Progenitor cell of endocrine pancreas (in vitro differentiated cells): Measurements from ENCODE around the gene ANKRD6. TPM values are rescaled to one million over a fixed set of nuclear protein-coding genes. Genes with fewer than 3 reads are reported as not detected.

Experiments used
- DNase-seq: peaks from one replicate; pipeline ENCODE4 v3.0.0; 2021; ENCODE audit warnings: low spot score; ENCODE audit not compliant: unreplicated experiment
- H3K27ac Mint-ChIP-seq: 2 replicates; pipeline ENCODE4 v1.8.0; 2021; ENCODE audit warnings: mild to moderate bottlenecking, moderate library complexity, mixed read lengths
- H3K27me3 Mint-ChIP-seq: 2 replicates; pipeline ENCODE4 v1.8.0; 2021; ENCODE audit warnings: mixed read lengths
- H3K36me3 Mint-ChIP-seq: 2 replicates; pipeline ENCODE4 v1.8.0; 2022; ENCODE audit warnings: mixed read lengths; ENCODE audit not compliant: insufficient read depth
- H3K4me1 Mint-ChIP-seq: 2 replicates; pipeline ENCODE4 v1.8.0; 2021; ENCODE audit warnings: low read depth, mixed read lengths
- H3K4me3 Mint-ChIP-seq: 2 replicates; pipeline ENCODE4 v1.8.0; 2021; ENCODE audit warnings: low read depth, mild to moderate bottlenecking, moderate library complexity, mixed read lengths
- H3K9me3 Mint-ChIP-seq: 2 replicates; pipeline ENCODE4 v1.8.0; 2021; ENCODE audit warnings: low read depth, mixed read lengths
- CTCF ChIP-seq: fragments of 200-600 bp; sonication (generic); IDR thresholded peaks from one replicate; pipeline ENCODE4 v1.5.0; 2021; ENCODE audit warnings: antibody characterized with exemption, mild to moderate bottlenecking; ENCODE audit not compliant: unreplicated experiment
- total RNA-seq: library from RNA; stranded (reverse); gene quantifications from 2 replicates; pipeline ENCODE4 v1.2.1, GENCODE V29; 2021

The ANKRD6 gene
- total RNA-seq, 1 donor from 2014 or later = 32.4 TPM

- H3K27ac Mint-ChIP-seq = no peak overlapping the region
- DNase-seq = no peak
- H3K4me1 Mint-ChIP-seq = peaks cover 25% of the 10 kb centered on the region
- no peak overlapping the region for H3K4me3 Mint-ChIP-seq
- no peaks in the 10 kb centered on the region for H3K9me3 Mint-ChIP-seq
- TF ChIP-seq CTCF = no peak
- H3K27me3 Mint-ChIP-seq = peaks cover 3% of the 10 kb centered on the region
- H3K36me3 Mint-ChIP-seq = peaks cover 2% of the 10 kb centered on the region
Measured at GRCh38 chr6:89566008-89566800, 133.3 kb downstream of the ANKRD6 start.

GRCh38 chr6:89566930-89567629 is 134.1 kb downstream of the ANKRD6 start:
- peaks cover 23% of the 10 kb centered on the region for H3K4me1 Mint-ChIP-seq
- no peak for TF ChIP-seq CTCF
- DNase-seq = no peak
- H3K27ac Mint-ChIP-seq = no peak overlapping the region
- H3K9me3 Mint-ChIP-seq = no peaks in the 10 kb centered on the region
- peaks cover 3% of the 10 kb centered on the region for H3K27me3 Mint-ChIP-seq
- peaks cover 2% of the 10 kb centered on the region for H3K36me3 Mint-ChIP-seq
- no peak overlapping the region for H3K4me3 Mint-ChIP-seq

- DNase-seq = no peak
- Mint-ChIP-seq H3K36me3 (peaks cover 2% of the 10 kb centered on the region), H3K9me3 (no peaks in the 10 kb centered on the region), H3K27me3 (no peaks in the 10 kb centered on the region), H3K4me1 (peaks cover 19% of the 10 kb centered on the region), H3K27ac (peak overlapping the region; percentile 77), H3K4me3 (no peak overlapping the region)
- no peak for TF ChIP-seq CTCF
Measured at GRCh38 chr6:89567630-89568390, 134.9 kb downstream of the ANKRD6 start.

- DNase-seq = no peak
- Mint-ChIP-seq H3K4me1 (peaks cover 9% of the 10 kb centered on the region), H3K4me3 (no peak overlapping the region)
Measured at GRCh38 chr6:89574910-89575561, 142.1 kb downstream of the ANKRD6 start.

More at GRCh38 chr6:89574910-89575561, 142.1 kb downstream of the ANKRD6 start:
- Mint-ChIP-seq H3K9me3 (no peaks in the 10 kb centered on the region), H3K27ac (peak overlapping the region; percentile 54), H3K27me3 (no peaks in the 10 kb centered on the region), H3K36me3 (peaks cover 2% of the 10 kb centered on the region)
- TF ChIP-seq CTCF = no peak
